ENCODE measurements around the gene GPHN. TPM values are rescaled to one million over a fixed set of nuclear protein-coding genes. Genes with fewer than 3 reads are reported as not detected.
"Not testable (repeated sequence)": the region's sequence is repeated elsewhere in the genome, so short reads cannot be mapped to it uniquely, and the experiment has no call there.

The GPHN gene
- total RNA-seq, 2 donors from 2014 or later, result 14.0 to 35.8 TPM

DNA sequence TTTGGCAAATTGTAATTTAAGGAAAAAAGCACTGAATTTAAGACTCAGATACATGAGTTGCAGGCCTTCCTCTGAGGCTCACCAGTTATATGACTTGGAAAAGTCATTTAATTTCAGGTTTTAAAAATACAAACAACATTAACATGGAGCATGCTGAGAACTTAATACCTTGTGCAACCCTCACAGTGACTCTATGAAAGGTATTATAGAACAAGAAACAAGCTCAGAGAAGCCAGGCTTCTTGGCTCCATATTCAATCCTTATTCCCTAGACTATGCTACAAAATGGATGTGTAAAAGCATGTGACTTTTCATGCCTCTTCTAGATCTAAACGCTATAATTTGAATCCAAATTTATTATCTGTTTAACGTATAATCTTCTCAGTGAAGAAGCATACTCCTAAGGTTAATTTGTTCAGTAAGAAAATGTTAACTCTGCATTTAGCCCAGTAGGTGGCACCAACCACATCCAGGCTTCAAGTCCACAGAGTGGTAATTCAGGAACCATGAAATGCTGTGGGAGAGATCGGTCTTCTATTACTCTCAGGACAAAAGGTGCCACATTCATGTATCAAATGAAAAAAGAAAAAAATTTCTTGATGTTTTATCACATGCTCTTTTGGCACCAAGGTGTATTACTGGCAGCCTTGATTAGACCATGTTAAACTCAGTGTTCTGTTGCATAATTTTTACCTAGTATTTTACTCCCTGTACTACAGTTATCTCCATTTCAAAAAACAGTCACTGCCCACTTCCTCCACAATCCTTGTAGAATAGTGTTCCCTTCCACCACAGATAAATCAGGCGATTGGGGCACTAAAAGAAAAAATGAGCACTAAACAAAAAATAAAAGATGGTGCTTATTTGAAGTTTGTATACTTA is 12.5 kb upstream of the GPHN start:
- no peaks in the 10 kb centered on the region for H3K36me3 Mint-ChIP-seq
- ATAC-seq, result peak; percentile 79 to 88
- peak in 1 of 2 donors; percentile 18 for DNase-seq (ENCODE audit: low spot score in 2 of 2)

GRCh38 chr14:66496188-66496807 is 11.6 kb upstream of the GPHN start:
- ATAC-seq, result peak in 1 of 2 donors; percentile 20
- Mint-ChIP-seq H3K27ac (peak overlapping the region in 1 of 2 donors; percentile 12), H3K36me3 (no peaks in the 10 kb centered on the region), H3K9me3 (no peaks in the 10 kb centered on the region)
- DNase-seq (ENCODE audit: low spot score in 2 of 2), result no peak

More for the DNA sequence above, 12.5 kb upstream of the GPHN start:
- Mint-ChIP-seq H3K9me3 (no peaks in the 10 kb centered on the region), H3K27ac (no peak overlapping the region)

- Mint-ChIP-seq H3K27ac (peak overlapping the region in 1 of 2 donors; percentile 12), H3K36me3 (no peaks in the 10 kb centered on the region), H3K9me3 (no peaks in the 10 kb centered on the region)
- DNase-seq (ENCODE audit: low spot score in 2 of 2) (no peak), ATAC-seq (peak in 1 of 2 donors; percentile 13)
Measured at GRCh38 chr14:66496911-66497310, 11.0 kb upstream of the GPHN start.

- Mint-ChIP-seq H3K27ac (no peak overlapping the region), H3K36me3 (no peaks in the 10 kb centered on the region), H3K9me3 (no peaks in the 10 kb centered on the region)
- DNase-seq (ENCODE audit: low spot score in 2 of 2), result no peak
- ATAC-seq, result no peak
Measured at GRCh38 chr14:66498311-66498710, 9.6 kb upstream of the GPHN start.

DNA sequence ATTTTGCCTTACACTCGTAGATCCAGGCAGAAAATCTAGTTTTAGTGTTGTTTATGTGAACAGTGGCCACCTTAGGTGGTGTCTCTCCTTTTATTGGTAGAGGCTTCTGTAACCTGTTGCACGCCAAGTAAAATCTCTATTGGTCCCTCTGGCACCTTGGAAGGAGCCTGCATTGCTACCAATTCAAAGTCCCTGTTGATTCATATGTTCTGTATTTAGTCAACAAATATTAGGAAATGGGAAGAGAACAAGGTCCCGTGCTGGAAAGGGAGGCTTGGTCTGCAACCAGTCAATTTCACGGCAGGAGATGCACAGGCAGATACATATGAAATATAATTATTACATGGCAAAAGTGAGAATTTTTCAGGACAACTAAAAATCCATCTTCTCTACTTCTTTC is 6.4 kb upstream of the GPHN start:
- ATAC-seq (no peak), DNase-seq (ENCODE audit: low spot score in 2 of 2) (no peak)
- H3K9me3 Mint-ChIP-seq, result no peaks in the 10 kb centered on the region
- H3K27ac Mint-ChIP-seq, result no peak overlapping the region
- H3K36me3 Mint-ChIP-seq, result no peaks in the 10 kb centered on the region

DNA sequence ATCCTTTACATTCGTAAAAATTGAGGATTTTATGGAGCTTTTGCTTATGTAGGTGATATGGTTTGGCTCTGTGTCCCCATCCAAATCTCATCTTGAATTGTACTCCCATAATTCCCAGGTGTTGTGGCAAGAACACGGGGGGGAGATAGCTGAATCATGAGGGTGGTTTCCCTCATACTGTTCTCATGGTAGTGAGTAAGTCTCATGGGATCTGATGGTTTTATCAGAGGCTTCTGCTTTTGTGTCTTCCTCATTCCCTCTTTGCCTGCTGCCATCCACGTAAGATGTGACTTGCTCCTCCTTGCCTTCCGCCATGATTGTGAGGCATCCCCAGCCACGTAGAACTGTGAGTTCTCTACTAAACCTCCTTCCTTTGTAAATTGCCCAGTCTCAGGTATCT is 5.1 kb upstream of the GPHN start:
- H3K27ac Mint-ChIP-seq; H3K9me3 Mint-ChIP-seq; H3K36me3 Mint-ChIP-seq; DNase-seq (ENCODE audit: low spot score in 2 of 2); ATAC-seq: not testable (repeated sequence)

GRCh38 chr14:66503532-66503931 is 4.4 kb upstream of the GPHN start:
- no peaks in the 10 kb centered on the region for H3K9me3 Mint-ChIP-seq
- ATAC-seq (no peak), DNase-seq (ENCODE audit: low spot score in 2 of 2) (no peak)
- H3K36me3 Mint-ChIP-seq, result peaks cover 0 to 5% of the 10 kb centered on the region in 2 donors
- H3K27ac Mint-ChIP-seq, result no peak overlapping the region

DNA sequence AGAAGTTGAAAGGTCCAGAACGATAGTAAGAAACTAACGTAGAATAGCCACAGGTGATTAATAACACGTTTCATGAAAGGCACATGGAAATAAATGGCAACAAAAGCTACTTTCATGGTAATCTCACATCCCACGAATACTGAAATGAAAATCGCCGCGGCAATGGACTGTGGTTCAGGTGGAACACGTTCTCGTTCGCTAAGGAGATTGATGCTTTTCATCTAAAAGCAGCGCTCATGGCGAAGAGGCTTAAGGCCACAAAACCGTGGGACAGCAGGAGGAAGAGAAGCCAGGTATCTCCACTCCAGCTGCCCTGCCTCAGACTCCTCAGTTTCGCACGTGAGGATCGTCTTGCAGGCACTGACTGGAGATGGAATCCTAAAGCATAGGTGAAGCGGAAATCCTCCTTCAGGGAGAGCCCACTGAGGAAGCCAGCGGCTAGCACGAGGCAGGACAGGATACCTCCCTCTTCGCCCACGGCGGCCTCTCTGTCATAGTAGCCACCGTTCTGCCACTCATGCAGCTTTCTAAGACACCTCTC is 696 bp upstream of the GPHN start:
- H3K9me3 Mint-ChIP-seq, result no peaks in the 10 kb centered on the region
- peaks cover 0 to 5% of the 10 kb centered on the region in 2 donors for H3K36me3 Mint-ChIP-seq
- ATAC-seq, result peak; percentile 40 to 54
- no peak for DNase-seq (ENCODE audit: low spot score in 2 of 2)
- peak overlapping the region; percentile 91 to 93 for H3K27ac Mint-ChIP-seq

- no peak for DNase-seq (ENCODE audit: low spot score in 2 of 2)
- no peak for ATAC-seq
- Mint-ChIP-seq H3K27ac (peak overlapping the region; percentile 60 to 91), H3K36me3 (peaks cover 0 to 5% of the 10 kb centered on the region in 2 donors), H3K9me3 (no peaks in the 10 kb centered on the region)
Measured at GRCh38 chr14:66508547-66508845, 549 bp downstream of the GPHN start.

DNA sequence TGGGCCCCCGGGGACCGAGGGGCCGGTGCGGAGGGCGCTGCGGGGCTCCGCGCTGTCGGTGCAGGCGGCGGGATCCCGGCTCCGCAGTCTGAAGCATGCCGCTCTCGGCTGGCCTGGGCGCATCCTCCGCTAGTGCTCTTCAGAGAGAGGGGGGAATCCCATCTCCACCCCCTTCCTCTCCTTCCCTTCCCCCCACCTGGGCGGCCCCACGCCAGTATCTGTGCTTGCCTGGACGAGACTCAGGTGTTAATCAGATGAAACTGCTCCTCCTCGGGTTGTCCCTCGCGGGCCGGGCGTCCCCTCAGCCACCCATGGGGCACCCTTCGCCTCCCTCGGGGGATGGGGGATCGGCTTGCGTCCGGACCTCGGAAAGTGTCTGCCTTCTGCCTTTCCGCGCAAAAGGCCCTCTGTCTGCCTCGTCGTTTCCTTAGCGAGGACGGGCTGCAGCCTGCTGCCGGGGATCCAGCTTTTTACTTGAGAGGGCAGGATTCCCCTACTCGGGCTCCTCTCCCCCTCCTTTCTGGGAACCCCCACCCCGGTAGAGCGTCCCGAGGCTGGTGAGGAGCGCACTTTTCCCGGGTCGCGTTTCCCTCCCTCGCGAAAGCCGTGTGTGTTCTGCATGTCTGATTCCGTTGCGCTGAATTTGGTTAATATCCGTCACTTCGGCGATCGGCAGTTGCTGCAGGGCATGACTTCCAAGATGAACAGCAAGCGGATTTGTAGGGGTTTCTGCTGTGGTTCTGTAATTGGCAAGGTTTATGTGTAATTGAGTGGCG is 1.1 kb downstream of the GPHN start:
- DNase-seq (ENCODE audit: low spot score in 2 of 2) (peak; percentile 49 to 76), ATAC-seq (peak; percentile 10 to 52)
- Mint-ChIP-seq H3K36me3 (peaks cover 0 to 5% of the 10 kb centered on the region in 2 donors), H3K27ac (peak overlapping the region; percentile 84 to 91), H3K9me3 (no peaks in the 10 kb centered on the region)

- H3K9me3 Mint-ChIP-seq, result no peaks in the 10 kb centered on the region
- DNase-seq (ENCODE audit: low spot score in 2 of 2) (no peak), ATAC-seq (no peak)
- peaks cover 0 to 5% of the 10 kb centered on the region in 2 donors for H3K36me3 Mint-ChIP-seq
- H3K27ac Mint-ChIP-seq, result no peak overlapping the region
Measured at GRCh38 chr14:66509874-66510273, 1.9 kb downstream of the GPHN start.

DNA sequence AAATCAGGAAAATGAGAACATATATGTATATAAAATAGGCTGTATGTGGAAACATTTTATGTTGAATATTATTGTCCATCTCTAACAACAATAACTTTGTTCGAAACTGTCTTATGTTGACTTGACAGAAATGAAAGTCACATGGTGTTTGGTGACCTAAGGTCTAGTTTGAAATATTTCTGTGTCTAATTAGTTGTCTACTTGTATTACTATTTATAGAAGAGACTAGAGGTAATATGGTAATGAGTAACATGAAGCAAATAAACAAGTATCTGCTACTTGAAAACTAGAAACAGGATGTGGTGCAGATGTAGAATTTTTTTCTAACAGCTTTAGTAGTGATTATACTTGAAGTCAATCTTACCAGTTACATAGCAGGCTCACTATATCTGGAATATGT is 3.9 kb downstream of the GPHN start:
- H3K9me3 Mint-ChIP-seq, result no peaks in the 10 kb centered on the region
- no peak for DNase-seq (ENCODE audit: low spot score in 2 of 2)
- ATAC-seq, result no peak
- peaks cover 0 to 5% of the 10 kb centered on the region in 2 donors for H3K36me3 Mint-ChIP-seq
- no peak overlapping the region for H3K27ac Mint-ChIP-seq

- DNase-seq (ENCODE audit: low spot score in 2 of 2) (no peak), ATAC-seq (no peak)
- Mint-ChIP-seq H3K36me3 (peaks cover 0 to 5% of the 10 kb centered on the region in 2 donors), H3K9me3 (peaks cover 0 to 4% of the 10 kb centered on the region in 2 donors), H3K27ac (no peak overlapping the region)
Measured at GRCh38 chr14:66514213-66514612, 6.3 kb downstream of the GPHN start.

DNA sequence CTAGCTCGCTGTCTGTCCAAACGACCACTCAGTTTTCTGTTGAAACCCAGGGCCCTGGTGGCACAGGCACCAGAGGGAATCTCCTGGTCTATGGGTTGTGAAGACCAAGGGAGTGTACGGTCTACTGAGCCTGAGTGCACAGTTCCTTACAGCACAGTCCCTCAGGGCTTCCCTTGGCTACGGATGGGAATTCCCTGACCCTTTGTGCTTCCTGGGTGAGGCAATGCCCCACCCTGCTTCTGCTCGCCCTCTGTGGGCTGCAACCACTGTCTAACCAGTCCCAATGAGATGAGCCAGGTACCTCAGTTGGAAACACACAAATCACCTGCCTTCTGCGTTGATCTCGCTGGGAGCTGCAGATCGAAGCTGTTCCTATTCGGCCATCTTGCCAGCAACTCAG is 22.6 kb downstream of the GPHN start:
- peaks cover 0 to 15% of the 10 kb centered on the region in 2 donors for H3K36me3 Mint-ChIP-seq
- DNase-seq (ENCODE audit: low spot score in 2 of 2), result no peak
- no peak for ATAC-seq

GRCh38 chr14:66539034-66539433 is 31.1 kb downstream of the GPHN start:
- DNase-seq (ENCODE audit: low spot score in 2 of 2) (no peak), ATAC-seq (no peak)
- Mint-ChIP-seq H3K36me3 (no peaks in the 10 kb centered on the region), H3K27ac (no peak overlapping the region), H3K9me3 (no peaks in the 10 kb centered on the region)

More for the DNA sequence above, 22.6 kb downstream of the GPHN start:
- Mint-ChIP-seq H3K27ac (no peak overlapping the region), H3K9me3 (peaks cover 0 to 4% of the 10 kb centered on the region in 2 donors)

DNA sequence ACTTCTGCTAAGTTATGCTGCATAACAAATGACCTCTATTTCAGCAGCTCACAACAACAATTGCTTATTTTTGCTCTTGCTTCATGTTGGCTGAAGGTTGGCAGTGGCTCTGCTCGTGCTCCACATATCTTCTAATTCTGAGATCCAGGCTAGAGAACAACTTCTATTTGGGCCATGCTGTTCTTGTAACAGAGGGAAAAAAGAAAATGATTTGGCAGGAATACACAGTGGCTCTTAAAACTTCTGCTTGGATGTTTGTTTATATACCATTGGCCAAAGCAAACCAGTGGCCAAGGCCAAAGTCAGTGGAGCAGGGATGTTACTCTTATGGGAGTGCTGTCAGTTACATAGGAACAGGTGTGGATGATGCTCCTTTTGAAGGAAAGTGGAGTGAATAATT is 32.1 kb downstream of the GPHN start:
- ATAC-seq, result no peak
- H3K27ac Mint-ChIP-seq, result no peak overlapping the region
- no peak for DNase-seq (ENCODE audit: low spot score in 2 of 2)
- H3K36me3 Mint-ChIP-seq, result no peaks in the 10 kb centered on the region
- H3K9me3 Mint-ChIP-seq, result no peaks in the 10 kb centered on the region

GRCh38 chr14:66541627-66542026 is 33.7 kb downstream of the GPHN start:
- Mint-ChIP-seq H3K27ac (no peak overlapping the region), H3K36me3 (no peaks in the 10 kb centered on the region), H3K9me3 (no peaks in the 10 kb centered on the region)
- ATAC-seq (no peak), DNase-seq (ENCODE audit: low spot score in 2 of 2) (no peak)
